ENCODE measurements around the gene CDT1.

- no peak for TF ChIP-seq ZBTB33 (IDR thresholded peaks at IDR 0.05)
- TF ChIP-seq CTCF (IDR thresholded peaks at IDR 0.05 in 2 of 3, conservative IDR thresholded peaks at IDR 0.05 in 1 of 3; ENCODE audit: control insufficient read depth in 2 of 3, extremely low read depth in 1 of 3, insufficient read depth in 1 of 3, low read depth in 3 of 3, low read length in 3 of 3): no peak
- TF ChIP-seq HDAC2 (IDR thresholded peaks at IDR 0.05): no peak
- no peak for TF ChIP-seq SIN3A (IDR thresholded peaks at IDR 0.05; ENCODE audit: low read depth, low read length)
Measured at GRCh38 chr16:88831838-88832237, 28.2 kb downstream of the CDT1 start.
